Mesothelial cell of epicardium (in vitro differentiated cells): ENCODE data around the gene VWA8. TPM values are rescaled to one million over a fixed set of nuclear protein-coding genes. Genes with fewer than 3 reads are reported as not detected.
"Not testable (repeated sequence)": the region's sequence is repeated elsewhere in the genome, so short reads cannot be mapped to it uniquely, and the experiment has no call there.

Experiments
- DNase-seq, 2 experiments: peaks; one replicate each; pipeline ENCODE4 v3.0.0; 2021; ENCODE audit warnings: low spot score in 2 of 2; ENCODE audit not compliant: unreplicated experiment in 2 of 2
- H3K27ac Mint-ChIP-seq: 2 replicates; pipeline ENCODE4 v1.8.0; 2021; ENCODE audit warnings: mixed read lengths
- H3K27me3 Mint-ChIP-seq: 2 replicates; pipeline ENCODE4 v1.8.0; 2021; ENCODE audit warnings: low read depth, mixed read lengths
- H3K36me3 Mint-ChIP-seq: 2 replicates; pipeline ENCODE4 v1.8.0; 2021; ENCODE audit warnings: mixed read lengths
- H3K4me1 Mint-ChIP-seq: 2 replicates; pipeline ENCODE4 v1.8.0; 2021; ENCODE audit warnings: mixed read lengths
- H3K4me3 Mint-ChIP-seq: 2 replicates; pipeline ENCODE4 v1.8.0; 2021; ENCODE audit warnings: mild to moderate bottlenecking, moderate library complexity, mixed read lengths
- H3K9me3 Mint-ChIP-seq: 2 replicates; pipeline ENCODE4 v1.8.0; 2021; ENCODE audit warnings: mixed read lengths
- CTCF ChIP-seq: fragments of 200-600 bp; sonication (generic); IDR thresholded peaks from one replicate; pipeline ENCODE4 v1.5.0; 2021; ENCODE audit warnings: antibody characterized with exemption; ENCODE audit not compliant: unreplicated experiment
- total RNA-seq: library from RNA; stranded (reverse); gene quantifications from 3 replicates; pipeline ENCODE4 v1.2.1, GENCODE V29; 2021

VWA8 gene
- total RNA-seq, 1 donor from 2014 or later = 20.0 TPM

- Mint-ChIP-seq H3K9me3 (peaks cover 17% of the 10 kb centered on the region), H3K36me3 (peaks cover 19% of the 10 kb centered on the region)
These were observed 336.9 kb downstream of the VWA8 start for GRCh38 chr13:41624041-41624440.

GRCh38 chr13:41622432-41623429, 338.2 kb downstream of the VWA8 start:
- Mint-ChIP-seq H3K27me3 (no peaks in the 10 kb centered on the region), H3K4me1 (peaks cover 17% of the 10 kb centered on the region), H3K4me3 (no peak overlapping the region), H3K36me3 (peaks cover 23% of the 10 kb centered on the region), H3K9me3 (peaks cover 21% of the 10 kb centered on the region), H3K27ac (peak overlapping the region; percentile 89)
- no peak for TF ChIP-seq CTCF
- DNase-seq = no peak

More at GRCh38 chr13:41624041-41624440, 336.9 kb downstream of the VWA8 start:
- H3K27ac Mint-ChIP-seq = no peak overlapping the region
- TF ChIP-seq CTCF = no peak
- H3K27me3 Mint-ChIP-seq = no peaks in the 10 kb centered on the region
- DNase-seq = no peak
- H3K4me3 Mint-ChIP-seq = no peak overlapping the region
- peaks cover 17% of the 10 kb centered on the region for H3K4me1 Mint-ChIP-seq

GRCh38 chr13:41621716-41622431, 339.0 kb downstream of the VWA8 start:
- peaks cover 20% of the 10 kb centered on the region for H3K36me3 Mint-ChIP-seq

GRCh38 chr13:41617633-41618032, 343.3 kb downstream of the VWA8 start:
- H3K36me3 Mint-ChIP-seq, H3K4me3 Mint-ChIP-seq, H3K27ac Mint-ChIP-seq: not testable (repeated sequence)

More at GRCh38 chr13:41621716-41622431, 339.0 kb downstream of the VWA8 start:
- peaks cover 17% of the 10 kb centered on the region for H3K4me1 Mint-ChIP-seq
- H3K9me3 Mint-ChIP-seq = peaks cover 16% of the 10 kb centered on the region
- TF ChIP-seq CTCF = no peak
- H3K27me3 Mint-ChIP-seq = no peaks in the 10 kb centered on the region
- H3K4me3 Mint-ChIP-seq = no peak overlapping the region
- no peak for DNase-seq
- H3K27ac Mint-ChIP-seq = peak overlapping the region; percentile 89

GRCh38 chr13:41616151-41616550, 344.8 kb downstream of the VWA8 start:
- Mint-ChIP-seq H3K9me3 (peaks cover 6% of the 10 kb centered on the region), H3K36me3 (peaks cover 10% of the 10 kb centered on the region), H3K27me3 (no peaks in the 10 kb centered on the region), H3K27ac (no peak overlapping the region), H3K4me3 (no peak overlapping the region), H3K4me1 (peaks cover 31% of the 10 kb centered on the region)
- TF ChIP-seq CTCF = no peak
- DNase-seq = no peak

More at GRCh38 chr13:41617633-41618032, 343.3 kb downstream of the VWA8 start:
- H3K4me1 Mint-ChIP-seq = peaks cover 41% of the 10 kb centered on the region
- not testable (repeated sequence) for DNase-seq, H3K9me3 Mint-ChIP-seq, H3K27me3 Mint-ChIP-seq

- Mint-ChIP-seq H3K36me3 (peaks cover 13% of the 10 kb centered on the region), H3K9me3 (peaks cover 6% of the 10 kb centered on the region), H3K4me1 (peaks cover 37% of the 10 kb centered on the region), H3K27ac (peak overlapping the region; percentile 80), H3K27me3 (no peaks in the 10 kb centered on the region), H3K4me3 (no peak overlapping the region)
- no peak for TF ChIP-seq CTCF
- DNase-seq = no peak
These were observed 345.4 kb downstream of the VWA8 start for GRCh38 chr13:41615528-41615855.
